Activated T-cell treated with anti-CD3 and anti-CD28 coated beads, Interleukin-2, amount 50 U/mL, for 4 hours (primary cell): Measurements from ENCODE around the gene ARHGEF9. TPM values are rescaled to one million over a fixed set of nuclear protein-coding genes. Genes with fewer than 3 reads are reported as not detected.

Source experiments
- ATAC-seq, 2 donors: fragments of 200-7000 bp; cut with Tn5 transposase; one replicate each; pipeline ENCODE4 v1.10.0; 2021
- DNase-seq: peaks from one replicate; pipeline ENCODE4 v3.0.0-alpha.2; 2020
- H3K27me3 Mint-ChIP-seq: one replicate; pipeline ENCODE4 v1.8.0; 2021; ENCODE audit warnings: low read depth, mixed read lengths
- H3K36me3 Mint-ChIP-seq: one replicate; pipeline ENCODE4 v1.8.0; 2022; ENCODE audit warnings: mixed read lengths; ENCODE audit not compliant: insufficient read depth
- H3K4me1 Mint-ChIP-seq: one replicate; pipeline ENCODE4 v1.8.0; 2021; ENCODE audit warnings: low read depth, mixed read lengths
- H3K4me3 Mint-ChIP-seq: one replicate; pipeline ENCODE4 v1.8.0; 2021; ENCODE audit warnings: mild to moderate bottlenecking, moderate library complexity, mixed read lengths
- H3K9me3 Mint-ChIP-seq: one replicate; pipeline ENCODE4 v1.8.0; 2021; ENCODE audit warnings: mixed read lengths
- total RNA-seq, 3 donors: library from RNA; stranded (reverse); gene quantifications; one replicate each; pipeline ENCODE4 v1.2.1, GENCODE V29; 2021

Gene ARHGEF9
- total RNA-seq, 3 donors from 2014 or later = 7.8 to 9.6 (median 9.5) TPM

GRCh38 chrX:63758011-63758410 is 27.0 kb downstream of the ARHGEF9 start:
- DNase-seq (no peak), ATAC-seq (no peak)
- no peak overlapping the region for H3K4me3 Mint-ChIP-seq
- no peaks in the 10 kb centered on the region for H3K36me3 Mint-ChIP-seq
- no peaks in the 10 kb centered on the region for H3K9me3 Mint-ChIP-seq
- no peaks in the 10 kb centered on the region for H3K27me3 Mint-ChIP-seq
- peaks cover 24% of the 10 kb centered on the region for H3K4me1 Mint-ChIP-seq

GRCh38 chrX:63755892-63756291 is 29.1 kb downstream of the ARHGEF9 start:
- peaks cover 29% of the 10 kb centered on the region for H3K4me1 Mint-ChIP-seq
- DNase-seq (no peak), ATAC-seq (no peak)
- H3K36me3 Mint-ChIP-seq = no peaks in the 10 kb centered on the region
- no peak overlapping the region for H3K4me3 Mint-ChIP-seq
- H3K9me3 Mint-ChIP-seq = no peaks in the 10 kb centered on the region
- H3K27me3 Mint-ChIP-seq = no peaks in the 10 kb centered on the region

- H3K9me3 Mint-ChIP-seq = no peaks in the 10 kb centered on the region
- peak overlapping the region; percentile 97 for H3K4me3 Mint-ChIP-seq
- DNase-seq (peak; percentile 79), ATAC-seq (peak; percentile 98)
- peaks cover 29% of the 10 kb centered on the region for H3K4me1 Mint-ChIP-seq
- H3K36me3 Mint-ChIP-seq = no peaks in the 10 kb centered on the region
- no peaks in the 10 kb centered on the region for H3K27me3 Mint-ChIP-seq
Measured at GRCh38 chrX:63754860-63755579, 30.0 kb downstream of the ARHGEF9 start.

- no peaks in the 10 kb centered on the region for H3K27me3 Mint-ChIP-seq
- no peaks in the 10 kb centered on the region for H3K36me3 Mint-ChIP-seq
- no peaks in the 10 kb centered on the region for H3K9me3 Mint-ChIP-seq
- peak; percentile 35 to 37 for ATAC-seq
- H3K4me3 Mint-ChIP-seq = peak overlapping the region; percentile 97
- H3K4me1 Mint-ChIP-seq = peaks cover 29% of the 10 kb centered on the region
- DNase-seq = peak; percentile 9
Measured at GRCh38 chrX:63754136-63754859, 30.7 kb downstream of the ARHGEF9 start.

GRCh38 chrX:63751481-63751880 is 33.5 kb downstream of the ARHGEF9 start:
- Mint-ChIP-seq H3K9me3 (no peaks in the 10 kb centered on the region), H3K4me3 (no peak overlapping the region), H3K27me3 (no peaks in the 10 kb centered on the region), H3K4me1 (peaks cover 40% of the 10 kb centered on the region), H3K36me3 (no peaks in the 10 kb centered on the region)
- DNase-seq (no peak), ATAC-seq (no peak)

- DNase-seq (no peak), ATAC-seq (no peak)
- H3K9me3 Mint-ChIP-seq = no peaks in the 10 kb centered on the region
- H3K4me1 Mint-ChIP-seq = peaks cover 43% of the 10 kb centered on the region
- H3K4me3 Mint-ChIP-seq = no peak overlapping the region
- no peaks in the 10 kb centered on the region for H3K36me3 Mint-ChIP-seq
- no peaks in the 10 kb centered on the region for H3K27me3 Mint-ChIP-seq
Measured at GRCh38 chrX:63750811-63751210, 34.2 kb downstream of the ARHGEF9 start.

- DNase-seq = no peak
- no peak for ATAC-seq
- peaks cover 36% of the 10 kb centered on the region for H3K4me1 Mint-ChIP-seq
- no peaks in the 10 kb centered on the region for H3K27me3 Mint-ChIP-seq
- H3K36me3 Mint-ChIP-seq = no peaks in the 10 kb centered on the region
- H3K4me3 Mint-ChIP-seq = no peak overlapping the region
- no peaks in the 10 kb centered on the region for H3K9me3 Mint-ChIP-seq
Measured at GRCh38 chrX:63747331-63747730, 37.7 kb downstream of the ARHGEF9 start.

- no peaks in the 10 kb centered on the region for H3K36me3 Mint-ChIP-seq
- peaks cover 36% of the 10 kb centered on the region for H3K4me1 Mint-ChIP-seq
- no peak for DNase-seq
- no peak for ATAC-seq
- H3K4me3 Mint-ChIP-seq = no peak overlapping the region
- H3K9me3 Mint-ChIP-seq = no peaks in the 10 kb centered on the region
- H3K27me3 Mint-ChIP-seq = no peaks in the 10 kb centered on the region
Measured at GRCh38 chrX:63746715-63747114, 38.3 kb downstream of the ARHGEF9 start.

GRCh38 chrX:63746278-63746677 is 38.7 kb downstream of the ARHGEF9 start:
- Mint-ChIP-seq H3K9me3 (no peaks in the 10 kb centered on the region), H3K27me3 (no peaks in the 10 kb centered on the region), H3K4me3 (no peak overlapping the region), H3K4me1 (peaks cover 36% of the 10 kb centered on the region), H3K36me3 (no peaks in the 10 kb centered on the region)
- DNase-seq (no peak), ATAC-seq (peak; percentile 57 to 84)

GRCh38 chrX:63744850-63745394 is 40.1 kb downstream of the ARHGEF9 start:
- Mint-ChIP-seq H3K27me3 (no peaks in the 10 kb centered on the region), H3K36me3 (no peaks in the 10 kb centered on the region), H3K9me3 (no peaks in the 10 kb centered on the region), H3K4me3 (no peak overlapping the region), H3K4me1 (peaks cover 35% of the 10 kb centered on the region)
- ATAC-seq = no peak
- no peak for DNase-seq

- no peaks in the 10 kb centered on the region for H3K36me3 Mint-ChIP-seq
- no peak for ATAC-seq
- DNase-seq = no peak
- no peak overlapping the region for H3K4me3 Mint-ChIP-seq
- no peaks in the 10 kb centered on the region for H3K9me3 Mint-ChIP-seq
- H3K4me1 Mint-ChIP-seq = peaks cover 39% of the 10 kb centered on the region
- H3K27me3 Mint-ChIP-seq = no peaks in the 10 kb centered on the region
Measured at GRCh38 chrX:63743596-63743995, 41.4 kb downstream of the ARHGEF9 start.

GRCh38 chrX:63740382-63740781 is 44.6 kb downstream of the ARHGEF9 start:
- Mint-ChIP-seq H3K9me3 (no peaks in the 10 kb centered on the region), H3K27me3 (no peaks in the 10 kb centered on the region), H3K4me1 (peaks cover 17% of the 10 kb centered on the region), H3K4me3 (no peak overlapping the region), H3K36me3 (no peaks in the 10 kb centered on the region)
- ATAC-seq (no peak), DNase-seq (no peak)

GRCh38 chrX:63739885-63740284 is 45.1 kb downstream of the ARHGEF9 start:
- Mint-ChIP-seq H3K36me3 (no peaks in the 10 kb centered on the region), H3K4me1 (peaks cover 17% of the 10 kb centered on the region), H3K4me3 (no peak overlapping the region), H3K27me3 (no peaks in the 10 kb centered on the region), H3K9me3 (no peaks in the 10 kb centered on the region)
- DNase-seq (no peak), ATAC-seq (no peak)

- no peaks in the 10 kb centered on the region for H3K36me3 Mint-ChIP-seq
- peaks cover 10% of the 10 kb centered on the region for H3K4me1 Mint-ChIP-seq
- H3K27me3 Mint-ChIP-seq = no peaks in the 10 kb centered on the region
- no peak overlapping the region for H3K4me3 Mint-ChIP-seq
- ATAC-seq = no peak
- no peak for DNase-seq
- H3K9me3 Mint-ChIP-seq = no peaks in the 10 kb centered on the region
Measured at GRCh38 chrX:63738696-63739095, 46.3 kb downstream of the ARHGEF9 start.
